Body of pancreas (tissue), 4 donors: Measurements from ENCODE around the gene PHETA1. TPM values are rescaled to one million over a fixed set of nuclear protein-coding genes. Genes with fewer than 3 reads are reported as not detected.

Source experiments
- ATAC-seq: fragments of 150-250 bp; one replicate; pipeline ENCODE4 v1.9.1; 2016
- DNase-seq, 4 donors: peaks; one replicate each; pipeline ENCODE4 v3.0.0-alpha.2; 2019
- H3K27ac ChIP-seq, 4 donors: fragments of 200-600 bp; sonication (generic); 1 replicate in 3 of 4; 2 replicates in 1 of 4; pipeline versions ENCODE4 v1.5.1 to v1.6.1; 2016 to 2019; ENCODE audit warnings: mild to moderate bottlenecking in 1 of 4, mixed read lengths in 1 of 4, moderate library complexity in 1 of 4
- H3K27me3 ChIP-seq, 2 donors: fragments of 200-600 bp; sonication (generic); one replicate each; pipeline ENCODE4 v1.6.0; 2016; ENCODE audit warnings: mild to moderate bottlenecking in 1 of 2
- H3K36me3 ChIP-seq, 2 donors: fragments of 200-600 bp; sonication (generic); replicated peaks in 1 of 2; 2 replicates each; pipeline ENCODE4 v1.5.1; 2016; ENCODE audit warnings: low read depth in 2 of 2; ENCODE audit not compliant: insufficient read depth in 1 of 2
- H3K4me1 ChIP-seq: fragments of 200-600 bp; sonication (generic); one replicate; pipeline ENCODE4 v1.6.0; 2016
- H3K4me3 ChIP-seq, 2 donors: fragments of 200-600 bp; sonication (generic); 1 replicate in 1 of 2; 2 replicates in 1 of 2; pipeline ENCODE4 v1.5.1; 2016 to 2019
- H3K9me3 ChIP-seq, 3 donors: fragments of 200-600 bp; sonication (generic); 1 replicate in 2 of 3; 2 replicates in 1 of 3; pipeline ENCODE4 v1.5.1; 2016
- POLR2A ChIP-seq, 3 donors: fragments of 450-650 bp; IDR thresholded peaks; one replicate each; pipeline ENCODE4 v1.6.1; 2016; ENCODE audit warnings: antibody characterized with exemption in 3 of 3, mild to moderate bottlenecking in 2 of 3
- WGBS, 2 donors: methylation state at CpG; one replicate each; pipeline ENCODE4 v1.1.5; 2017; 5-methylcytosine and 5-hydroxymethylcytosine counted together
- intact Hi-C: fragments of 100-400 bp; cut with DNase I; formaldehyde crosslinking; loops from one replicate; pipeline ENCODE4 v1.15.1; 2023
- total RNA-seq, 2 donors: library from RNA; depleted of rRNA; stranded (reverse); fragments of >200 nt; gene quantifications; one replicate each; pipeline ENCODE4 v1.1.0, GENCODE V29; 2016
- TF ChIP-seq, protein P1 (sequence below), 7 experiments: fragments of 450-650 bp in 4 of 7; fragments of 200-600 bp in 3 of 7; sonication (generic) in 3 of 7; IDR thresholded peaks; one replicate each; pipeline ENCODE4 v1.5.1; 2016 to 2019; ENCODE audit warnings: antibody characterized with exemption in 7 of 7

Gene PHETA1
- total RNA-seq, 2 donors from 2014 or later, result 20.4 to 31.4 TPM

DNA sequence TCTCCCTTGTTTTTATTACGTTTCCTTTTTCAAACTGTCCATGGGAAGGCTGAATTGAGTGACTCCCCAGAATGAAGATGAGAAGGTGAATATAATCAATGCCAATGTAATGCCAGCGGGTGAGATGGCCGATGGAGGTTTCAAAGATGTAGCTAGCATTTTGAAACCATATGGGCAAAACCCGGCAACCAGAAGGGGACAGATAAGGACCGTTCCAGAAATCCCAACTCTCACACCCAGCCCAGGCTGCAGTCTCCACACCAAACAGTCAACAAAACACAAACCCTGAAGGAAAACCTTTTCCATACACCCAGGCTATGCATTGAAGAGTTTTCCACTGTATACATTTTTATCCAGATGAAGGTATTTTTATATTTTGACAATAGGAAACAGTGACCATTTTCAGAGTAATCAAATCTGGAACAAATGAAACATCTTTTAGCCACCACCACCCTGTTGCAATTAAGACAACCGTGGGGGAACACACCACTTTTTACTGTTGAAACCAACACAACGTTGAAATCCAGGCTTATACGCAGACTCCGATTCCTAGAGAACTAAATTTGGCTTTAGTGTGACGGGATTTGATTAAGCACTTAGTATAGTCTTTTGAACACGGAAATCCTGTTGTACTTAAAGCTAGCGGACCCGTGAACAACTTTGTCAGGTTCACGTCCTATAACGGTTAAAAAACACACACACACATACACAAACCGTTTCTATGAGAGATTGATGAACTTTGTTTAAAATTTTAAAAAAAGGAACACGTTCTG lies 19.0 kb downstream of the PHETA1 start:
- H3K9me3 ChIP-seq, result no peaks in the 10 kb centered on the region
- TF ChIP-seq, protein P1, sequence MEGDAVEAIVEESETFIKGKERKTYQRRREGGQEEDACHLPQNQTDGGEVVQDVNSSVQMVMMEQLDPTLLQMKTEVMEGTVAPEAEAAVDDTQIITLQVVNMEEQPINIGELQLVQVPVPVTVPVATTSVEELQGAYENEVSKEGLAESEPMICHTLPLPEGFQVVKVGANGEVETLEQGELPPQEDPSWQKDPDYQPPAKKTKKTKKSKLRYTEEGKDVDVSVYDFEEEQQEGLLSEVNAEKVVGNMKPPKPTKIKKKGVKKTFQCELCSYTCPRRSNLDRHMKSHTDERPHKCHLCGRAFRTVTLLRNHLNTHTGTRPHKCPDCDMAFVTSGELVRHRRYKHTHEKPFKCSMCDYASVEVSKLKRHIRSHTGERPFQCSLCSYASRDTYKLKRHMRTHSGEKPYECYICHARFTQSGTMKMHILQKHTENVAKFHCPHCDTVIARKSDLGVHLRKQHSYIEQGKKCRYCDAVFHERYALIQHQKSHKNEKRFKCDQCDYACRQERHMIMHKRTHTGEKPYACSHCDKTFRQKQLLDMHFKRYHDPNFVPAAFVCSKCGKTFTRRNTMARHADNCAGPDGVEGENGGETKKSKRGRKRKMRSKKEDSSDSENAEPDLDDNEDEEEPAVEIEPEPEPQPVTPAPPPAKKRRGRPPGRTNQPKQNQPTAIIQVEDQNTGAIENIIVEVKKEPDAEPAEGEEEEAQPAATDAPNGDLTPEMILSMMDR (IDR thresholded peaks at IDR 0.05), result no peak
- no peak for TF ChIP-seq POLR2A (IDR thresholded peaks at IDR 0.05)
- intact Hi-C loops, result no loop called here
- WGBS, 2 donors, result 81 to 83% methylated on average over 17 of the region's 17 CpGs
- ATAC-seq, result no peak
- H3K4me1 ChIP-seq, result no peaks in the 10 kb centered on the region
- H3K27ac ChIP-seq, result no peak overlapping the region
- H3K4me3 ChIP-seq, result no peak overlapping the region
- no peak for DNase-seq
- H3K27me3 ChIP-seq, result no peaks in the 10 kb centered on the region
- H3K36me3 ChIP-seq, result no peaks in the 10 kb centered on the region

- Histone ChIP-seq H3K4me3 (no peak overlapping the region), H3K9me3 (no peaks in the 10 kb centered on the region), H3K27ac (no peak overlapping the region), H3K4me1 (no peaks in the 10 kb centered on the region), H3K36me3 (no peaks in the 10 kb centered on the region), H3K27me3 (no peaks in the 10 kb centered on the region)
- ATAC-seq (no peak), DNase-seq (no peak)
- TF ChIP-seq, protein P1 (IDR thresholded peaks at IDR 0.05), result no peak
- TF ChIP-seq POLR2A (IDR thresholded peaks at IDR 0.05), result no peak
- intact Hi-C loops, result no loop called here
- WGBS, 2 donors, result 81 to 90% methylated on average over 11 of the region's 11 CpGs
These were observed 19.7 kb downstream of the PHETA1 start for GRCh38 chr12:111349101-111349747.

DNA sequence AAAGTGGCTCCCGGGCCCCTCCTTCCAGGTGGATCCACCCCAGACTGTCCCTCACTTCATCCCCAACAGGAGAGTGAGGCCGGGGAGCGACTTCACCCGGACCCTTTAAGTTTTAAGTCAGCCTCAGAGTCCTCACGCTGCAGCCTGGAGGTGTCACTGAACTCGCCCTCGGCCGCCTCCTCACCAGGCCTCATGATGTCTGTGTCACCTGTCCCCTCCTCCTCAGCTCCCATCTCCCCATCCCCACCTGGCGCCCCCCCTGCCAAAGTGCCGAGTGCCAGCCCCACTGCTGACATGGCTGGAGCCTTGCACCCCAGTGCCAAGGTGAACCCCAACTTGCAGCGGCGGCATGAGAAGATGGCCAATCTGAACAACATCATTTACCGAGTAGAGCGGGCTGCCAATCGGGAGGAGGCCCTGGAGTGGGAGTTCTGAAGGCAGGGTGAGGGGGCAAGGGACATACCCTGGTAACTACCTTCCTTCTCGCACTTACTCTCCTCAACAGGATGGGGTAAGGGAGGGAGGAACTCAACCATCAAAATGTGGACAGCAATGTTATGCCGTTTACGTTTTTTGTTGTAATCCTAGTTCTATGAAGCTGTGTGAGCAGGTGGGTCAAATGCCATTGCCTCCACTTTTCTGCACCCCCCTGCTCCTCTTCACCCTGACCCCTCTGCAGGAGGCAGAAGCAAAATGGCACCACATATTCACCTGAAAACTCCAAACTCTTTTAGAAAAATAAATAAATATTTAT lies 20.8 kb downstream of the PHETA1 start:
- Histone ChIP-seq H3K36me3 (no peaks in the 10 kb centered on the region), H3K4me3 (no peak overlapping the region), H3K9me3 (no peaks in the 10 kb centered on the region), H3K27me3 (no peaks in the 10 kb centered on the region), H3K4me1 (no peaks in the 10 kb centered on the region), H3K27ac (no peak overlapping the region)
- 93 to 95% methylated on average over 15 of the region's 18 CpGs for WGBS, 2 donors
- intact Hi-C loops, result no loop called here
- no peak for TF ChIP-seq POLR2A (IDR thresholded peaks at IDR 0.05)
- TF ChIP-seq, protein P1 (IDR thresholded peaks at IDR 0.05), result no peak
- no peak for DNase-seq
- no peak for ATAC-seq

- no peak for DNase-seq
- intact Hi-C loops, result no loop called here
- Histone ChIP-seq H3K27me3 (no peaks in the 10 kb centered on the region), H3K4me3 (no peak overlapping the region), H3K36me3 (no peaks in the 10 kb centered on the region), H3K27ac (no peak overlapping the region), H3K9me3 (no peaks in the 10 kb centered on the region), H3K4me1 (no peaks in the 10 kb centered on the region)
- no peak for ATAC-seq
- WGBS, 2 donors, result 88 to 90% methylated on average over 4 of the region's 4 CpGs
- TF ChIP-seq, protein P1 (IDR thresholded peaks at IDR 0.05), result no peak
- no peak for TF ChIP-seq POLR2A (IDR thresholded peaks at IDR 0.05)
These were observed 24.5 kb downstream of the PHETA1 start for GRCh38 chr12:111344254-111344875.
